IPS DF 4.7 (cell line): Measurements from ENCODE around the gene ATF5.
"Not testable (repeated sequence)": the region's sequence is repeated elsewhere in the genome, so short reads cannot be mapped to it uniquely, and the experiment has no call there.

ENCODE experiments used
- DNase-seq: peaks from one replicate; pipeline ENCODE4 v3.0.0-alpha.2; 2013; ENCODE audit warnings: low spot score; ENCODE audit errors: extremely low read depth

The ATF5 gene

DNA sequence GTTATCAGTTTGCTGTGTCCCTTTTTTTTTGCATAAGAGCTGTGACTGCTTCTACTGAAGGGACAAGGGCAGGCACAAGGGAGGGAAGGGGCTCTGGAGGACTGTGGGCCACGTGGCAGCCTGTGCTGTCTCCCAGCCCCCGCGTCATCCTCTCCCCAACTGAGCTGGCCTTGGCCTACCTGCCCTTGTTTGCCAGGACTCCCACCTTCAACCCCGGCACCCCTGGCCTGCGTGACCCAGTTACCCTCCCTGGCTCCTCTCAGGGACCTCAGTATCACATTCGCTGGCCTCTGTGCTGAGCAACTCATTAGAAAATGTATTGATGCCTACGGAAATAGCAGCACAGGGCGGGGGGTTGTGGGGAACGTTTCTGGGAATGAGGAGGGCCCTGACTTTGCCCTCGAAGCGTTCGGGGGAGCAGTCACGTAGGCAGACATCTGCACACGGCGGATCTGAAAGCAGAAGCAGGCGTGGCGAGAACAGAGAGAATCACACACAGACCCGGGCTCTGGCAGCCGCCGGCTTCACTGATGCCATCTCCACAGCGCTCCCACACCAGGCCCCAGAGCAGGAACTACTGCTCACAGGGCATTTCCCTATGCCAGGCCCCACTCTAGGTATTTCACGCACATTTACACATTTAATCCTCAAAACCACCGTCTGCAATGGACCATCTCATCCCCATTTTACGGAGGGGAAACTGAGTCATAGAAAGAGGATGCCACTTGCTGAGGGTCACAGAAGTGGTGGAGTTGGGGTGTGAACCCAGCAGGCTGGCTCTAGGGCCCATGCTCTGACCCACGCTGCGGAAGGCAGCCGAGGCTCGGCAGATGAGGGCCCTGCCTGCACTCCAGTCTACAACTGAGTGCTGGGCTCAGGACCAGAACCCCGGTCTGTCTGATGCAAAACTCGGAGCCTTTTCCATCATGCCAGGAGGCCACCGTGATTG is 5.7 kb upstream of the ATF5 start:
- no peak for DNase-seq

GRCh38 chr19:49924004-49924880 is 4.8 kb upstream of the ATF5 start:
- no peak for DNase-seq

DNA sequence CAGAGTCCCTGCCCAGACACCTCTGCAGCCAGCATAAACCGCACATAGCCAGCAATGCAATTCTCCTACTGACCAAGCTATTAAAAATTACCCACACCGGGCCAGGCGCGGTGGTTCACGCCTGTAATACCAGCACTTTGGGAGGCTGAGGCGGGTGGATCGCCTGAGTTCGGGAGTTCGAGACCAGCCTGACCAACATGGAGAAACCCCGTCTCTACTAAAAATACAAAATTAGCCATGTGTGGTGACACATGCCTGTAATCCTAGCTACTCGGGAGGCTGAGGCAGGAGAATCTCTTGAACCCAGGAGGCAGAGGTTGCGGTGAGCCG is 4.2 kb upstream of the ATF5 start:
- not testable (repeated sequence) for DNase-seq

DNA sequence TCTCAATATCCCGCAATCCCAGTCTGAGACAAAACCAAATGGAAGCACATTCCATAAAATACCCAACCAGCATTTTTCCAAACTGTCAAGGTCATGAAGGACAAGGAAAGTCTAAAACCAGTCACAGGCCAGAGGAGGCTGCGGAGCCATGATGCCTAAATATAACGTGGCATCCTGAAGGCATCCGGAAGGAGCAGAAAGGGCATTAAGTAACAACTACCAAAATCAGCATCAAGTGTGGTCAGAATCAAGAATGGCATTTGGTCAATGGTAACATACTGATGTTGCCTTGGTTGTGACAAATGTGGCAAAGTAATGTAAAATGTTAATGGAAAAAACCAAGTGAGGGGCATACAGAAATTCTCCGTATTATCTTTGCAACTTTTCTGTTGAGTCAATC is 3.5 kb upstream of the ATF5 start:
- no peak for DNase-seq

GRCh38 chr19:49926515-49926914 is 2.5 kb upstream of the ATF5 start:
- no peak for DNase-seq

DNA sequence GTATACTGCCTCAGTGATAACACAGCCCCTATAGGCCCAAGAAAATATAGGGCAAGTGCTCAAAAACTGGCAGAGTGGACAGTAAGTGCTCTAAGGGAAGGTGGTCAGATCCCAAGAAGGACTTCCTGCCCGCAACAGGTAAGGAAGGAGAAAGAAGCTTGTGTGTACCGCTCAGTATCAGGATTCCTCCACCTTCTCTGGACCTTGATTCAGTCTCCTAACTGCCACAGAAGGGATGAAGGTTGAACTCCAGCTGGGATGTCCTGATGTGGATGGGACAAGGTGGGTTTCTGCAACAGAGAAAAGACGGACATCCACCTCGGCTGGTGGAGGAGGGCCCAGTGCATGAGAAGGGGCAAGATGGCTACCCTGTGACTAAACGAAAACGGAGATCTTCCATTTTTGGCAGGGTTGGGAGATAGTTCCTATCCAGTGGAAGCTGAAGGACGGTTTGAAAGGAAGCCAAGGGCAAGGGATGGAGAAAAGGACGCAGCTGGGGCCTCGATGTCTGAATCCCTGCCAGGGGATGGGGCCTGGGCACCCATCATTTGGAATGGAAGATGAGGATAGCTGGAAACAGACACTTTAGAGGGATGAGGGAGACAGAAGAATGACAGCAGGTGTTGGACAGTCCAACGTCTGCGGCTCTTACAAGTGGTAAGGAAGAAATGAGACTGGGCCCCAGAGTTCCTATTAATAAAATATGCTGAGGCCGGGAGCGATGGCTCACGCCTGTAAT is 1.3 kb upstream of the ATF5 start:
- no peak for DNase-seq

- no peak for DNase-seq
Observed at GRCh38 chr19:49929611-49930482, 842 bp downstream of the ATF5 start.

GRCh38 chr19:49930483-49931011 is 1.5 kb downstream of the ATF5 start:
- DNase-seq = no peak

DNA sequence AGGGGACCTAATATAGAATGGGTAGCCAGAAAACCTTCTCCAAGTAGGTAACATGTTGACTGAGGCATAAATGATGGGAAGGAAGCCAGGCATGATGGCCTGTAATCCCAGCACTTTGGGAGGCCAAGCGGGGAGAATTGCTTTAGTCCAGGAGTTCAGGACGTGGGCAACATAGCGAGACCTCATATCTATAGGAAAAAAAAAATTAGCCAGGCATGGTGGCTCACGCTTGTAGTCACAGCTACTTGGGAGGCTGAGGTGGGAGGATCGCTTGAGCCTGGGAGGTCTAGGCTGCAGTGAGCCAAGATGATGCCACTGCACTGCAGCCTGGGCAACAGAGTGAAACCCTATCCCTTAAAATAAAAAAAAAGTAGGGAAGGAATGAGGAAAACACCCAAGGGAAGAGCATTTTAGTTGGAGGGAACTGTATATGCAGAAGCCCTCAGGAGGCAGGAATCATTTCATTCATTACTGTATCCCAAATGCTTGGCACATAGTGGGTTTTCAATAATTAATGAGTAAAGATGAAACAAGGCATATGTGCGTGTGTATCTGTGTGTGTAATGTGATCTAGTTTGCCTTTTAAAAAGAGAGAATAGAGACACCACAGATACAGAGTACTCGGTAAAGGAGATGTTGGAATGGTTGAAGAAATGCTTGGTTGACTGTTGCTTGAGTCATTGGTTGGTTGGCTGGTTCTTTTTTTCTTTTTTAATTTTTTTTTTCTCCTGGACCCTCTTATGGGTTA is 2.5 kb downstream of the ATF5 start:
- no peak for DNase-seq

GRCh38 chr19:49932041-49932451 is 3.0 kb downstream of the ATF5 start:
- DNase-seq = no peak

DNA sequence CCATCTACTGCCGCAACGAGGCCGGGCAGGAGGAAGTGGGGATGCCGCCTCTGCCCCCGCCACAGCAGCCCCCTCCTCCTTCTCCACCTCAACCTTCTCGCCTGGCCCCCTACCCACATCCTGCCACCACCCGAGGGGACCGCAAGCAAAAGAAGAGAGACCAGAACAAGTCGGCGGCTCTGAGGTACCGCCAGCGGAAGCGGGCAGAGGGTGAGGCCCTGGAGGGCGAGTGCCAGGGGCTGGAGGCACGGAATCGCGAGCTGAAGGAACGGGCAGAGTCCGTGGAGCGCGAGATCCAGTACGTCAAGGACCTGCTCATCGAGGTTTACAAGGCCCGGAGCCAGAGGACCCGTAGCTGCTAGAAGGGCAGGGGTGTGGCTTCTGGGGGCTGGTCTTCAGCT is 3.7 kb downstream of the ATF5 start:
- no peak for DNase-seq

GRCh38 chr19:49933643-49934042 is 4.6 kb downstream of the ATF5 start:
- no peak for DNase-seq

DNA sequence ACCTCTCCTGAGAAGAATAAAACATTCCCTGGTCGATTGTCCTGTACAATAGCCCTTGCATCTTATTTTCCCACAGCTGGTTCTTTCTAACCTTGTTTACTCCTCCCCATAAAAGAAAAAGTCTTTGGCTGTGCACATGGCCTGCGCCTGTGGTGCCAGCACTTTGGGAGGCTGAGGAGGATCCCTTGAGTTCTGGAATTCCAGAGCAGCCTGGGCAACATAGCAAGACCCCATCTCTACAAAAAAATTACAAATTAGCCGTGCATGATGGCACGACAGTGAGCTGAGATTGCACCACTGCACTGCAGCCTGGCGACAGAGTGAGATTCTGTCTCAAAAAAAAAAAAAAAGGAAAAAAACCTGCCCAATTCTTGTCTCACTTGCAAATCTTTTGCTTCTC is 7.5 kb downstream of the ATF5 start:
- no peak for DNase-seq

- DNase-seq = no peak
Observed at GRCh38 chr19:49937750-49938381, 8.9 kb downstream of the ATF5 start.

GRCh38 chr19:49938662-49939061 is 9.7 kb downstream of the ATF5 start:
- DNase-seq = no peak

DNA sequence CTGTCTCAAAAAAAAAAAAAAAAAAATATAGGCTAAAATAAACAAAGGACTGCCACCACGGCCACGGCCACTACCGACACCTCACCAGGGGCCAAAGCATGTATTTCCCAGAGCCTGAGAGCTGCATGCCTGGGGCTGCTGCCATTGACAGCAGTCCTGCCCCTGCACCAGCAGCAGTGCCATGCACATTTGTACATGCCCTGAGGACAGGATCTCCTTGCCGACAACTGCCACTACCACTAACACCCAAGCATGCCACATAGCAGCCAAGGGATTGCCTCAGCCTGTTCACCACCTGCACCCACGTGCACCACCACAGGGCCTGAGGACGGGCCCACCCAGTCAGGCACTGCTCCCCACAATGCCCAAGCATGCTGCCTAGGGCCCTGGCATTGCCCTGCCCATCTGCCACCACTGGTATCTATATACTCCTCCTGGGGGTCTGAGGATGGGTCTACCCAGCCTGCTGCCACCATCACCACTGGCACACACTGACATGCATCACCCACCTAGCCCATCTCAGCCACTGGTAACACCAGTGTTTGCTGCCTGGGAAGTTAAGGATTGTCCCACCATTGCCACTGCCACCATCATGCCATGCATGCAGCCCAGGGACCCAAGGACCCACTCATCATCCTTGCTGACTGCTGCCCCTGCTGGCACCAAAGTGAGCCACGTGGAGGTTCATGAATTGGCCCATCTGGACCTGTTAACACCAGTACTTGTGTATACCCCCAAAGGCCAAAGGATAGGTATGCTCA is 10.9 kb downstream of the ATF5 start:
- no peak for DNase-seq

DNA sequence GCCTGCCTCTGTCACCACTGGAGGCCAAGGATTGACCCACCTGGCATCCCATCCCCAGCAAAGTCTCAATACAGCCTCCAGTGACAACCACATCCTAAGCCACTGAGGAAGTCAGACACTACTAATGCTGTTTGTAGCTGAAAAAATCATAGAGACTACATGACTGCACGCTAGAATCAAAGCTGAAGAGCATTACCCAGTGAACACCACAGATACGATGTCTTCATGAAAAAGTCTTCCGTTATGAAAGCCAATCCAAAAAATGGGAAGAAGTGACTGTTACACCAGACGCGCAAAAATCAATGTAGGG is 11.4 kb downstream of the ATF5 start:
- no peak for DNase-seq

DNA sequence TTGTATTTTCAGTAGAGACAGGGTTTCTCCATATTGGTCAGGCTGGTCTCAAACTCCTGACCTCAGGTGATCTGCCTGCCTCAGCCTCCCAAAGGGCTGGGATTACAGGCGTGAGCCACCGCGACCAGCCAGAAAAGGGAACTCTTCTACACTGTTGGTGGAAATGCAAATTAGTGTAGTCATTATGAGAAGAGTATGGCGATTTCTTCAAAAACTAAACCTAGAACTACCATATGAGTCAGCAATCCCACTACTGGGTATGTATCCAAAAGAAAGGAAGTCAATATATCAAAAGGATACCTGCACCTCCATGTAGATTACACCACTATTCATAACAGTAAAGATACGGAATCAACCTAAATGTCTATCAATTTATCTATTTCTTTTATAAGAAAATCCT is 15.6 kb downstream of the ATF5 start:
- not testable (repeated sequence) for DNase-seq

DNA sequence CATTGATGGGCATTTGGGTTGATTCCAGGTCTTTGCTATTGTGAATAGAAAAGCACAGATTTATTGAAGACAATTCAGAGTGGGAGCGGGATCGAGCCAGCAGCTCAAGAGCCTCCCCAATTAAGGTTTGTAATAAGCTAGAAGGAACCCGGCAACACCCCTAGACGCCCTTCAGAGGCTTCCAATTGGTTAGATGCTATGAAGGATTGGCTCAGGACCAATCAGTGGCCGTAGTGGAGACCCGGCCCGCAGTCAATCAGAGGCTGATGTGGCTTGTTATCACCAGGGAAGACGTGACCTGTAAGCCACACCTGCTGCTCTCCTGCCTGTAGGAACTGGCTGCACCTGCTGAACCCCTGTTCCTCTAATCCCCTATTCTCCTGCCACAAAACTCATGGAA is 17.4 kb downstream of the ATF5 start:
- no peak for DNase-seq
